ENCODE measurements around the gene INPP4A.

Gene INPP4A

GRCh38 chr2:98453083-98453482 lies 8.4 kb downstream of the INPP4A start:
- H3K27ac ChIP-seq (ENCODE audit: poor library complexity, severe bottlenecking): no peak overlapping the region
- H3K36me3 ChIP-seq (ENCODE audit: low read depth): no peaks in the 10 kb centered on the region
- no peak for DNase-seq (ENCODE audit: low spot score)
- ATAC-seq (ENCODE audit: low read depth): no peak
- H3K27me3 ChIP-seq (ENCODE audit: insufficient read depth, poor library complexity, severe bottlenecking): no peaks in the 10 kb centered on the region
- no peak overlapping the region for H3K4me3 ChIP-seq (ENCODE audit: severe bottlenecking)
- no peaks in the 10 kb centered on the region for H3K9me3 ChIP-seq (ENCODE audit: severe bottlenecking)
- H3K4me1 ChIP-seq (ENCODE audit: insufficient read depth, poor library complexity, severe bottlenecking): peaks cover 27% of the 10 kb centered on the region
- no peak for TF ChIP-seq CTCF (IDR thresholded peaks at IDR 0.05; ENCODE audit: poor library complexity, severe bottlenecking)

- no peak overlapping the region for H3K4me3 ChIP-seq (ENCODE audit: severe bottlenecking)
- H3K27me3 ChIP-seq (ENCODE audit: insufficient read depth, poor library complexity, severe bottlenecking): no peaks in the 10 kb centered on the region
- peaks cover 27% of the 10 kb centered on the region for H3K4me1 ChIP-seq (ENCODE audit: insufficient read depth, poor library complexity, severe bottlenecking)
- no peak overlapping the region for H3K27ac ChIP-seq (ENCODE audit: poor library complexity, severe bottlenecking)
- ATAC-seq (ENCODE audit: low read depth) (no peak), DNase-seq (ENCODE audit: low spot score) (no peak)
- TF ChIP-seq CTCF (IDR thresholded peaks at IDR 0.05; ENCODE audit: poor library complexity, severe bottlenecking): no peak
- H3K9me3 ChIP-seq (ENCODE audit: severe bottlenecking): no peaks in the 10 kb centered on the region
- H3K36me3 ChIP-seq (ENCODE audit: low read depth): no peaks in the 10 kb centered on the region
These were observed 8.9 kb downstream of the INPP4A start for GRCh38 chr2:98453531-98453930.

GRCh38 chr2:98454073-98454472 lies 9.4 kb downstream of the INPP4A start:
- Histone ChIP-seq H3K4me1 (ENCODE audit: insufficient read depth, poor library complexity, severe bottlenecking) (peaks cover 27% of the 10 kb centered on the region), H3K36me3 (ENCODE audit: low read depth) (no peaks in the 10 kb centered on the region), H3K9me3 (ENCODE audit: severe bottlenecking) (no peaks in the 10 kb centered on the region), H3K27me3 (ENCODE audit: insufficient read depth, poor library complexity, severe bottlenecking) (no peaks in the 10 kb centered on the region), H3K4me3 (ENCODE audit: severe bottlenecking) (no peak overlapping the region), H3K27ac (ENCODE audit: poor library complexity, severe bottlenecking) (no peak overlapping the region)
- no peak for DNase-seq (ENCODE audit: low spot score)
- no peak for ATAC-seq (ENCODE audit: low read depth)
- no peak for TF ChIP-seq CTCF (IDR thresholded peaks at IDR 0.05; ENCODE audit: poor library complexity, severe bottlenecking)

- ATAC-seq (ENCODE audit: low read depth): no peak
- Histone ChIP-seq H3K4me3 (ENCODE audit: severe bottlenecking) (no peak overlapping the region), H3K27ac (ENCODE audit: poor library complexity, severe bottlenecking) (no peak overlapping the region), H3K27me3 (ENCODE audit: insufficient read depth, poor library complexity, severe bottlenecking) (no peaks in the 10 kb centered on the region), H3K4me1 (ENCODE audit: insufficient read depth, poor library complexity, severe bottlenecking) (peaks cover 27% of the 10 kb centered on the region), H3K9me3 (ENCODE audit: severe bottlenecking) (no peaks in the 10 kb centered on the region), H3K36me3 (ENCODE audit: low read depth) (no peaks in the 10 kb centered on the region)
- TF ChIP-seq CTCF (IDR thresholded peaks at IDR 0.05; ENCODE audit: poor library complexity, severe bottlenecking): no peak
- no peak for DNase-seq (ENCODE audit: low spot score)
These were observed 10.0 kb downstream of the INPP4A start for GRCh38 chr2:98454500-98455235.

- Histone ChIP-seq H3K27ac (ENCODE audit: poor library complexity, severe bottlenecking) (no peak overlapping the region), H3K4me1 (ENCODE audit: insufficient read depth, poor library complexity, severe bottlenecking) (peaks cover 24% of the 10 kb centered on the region), H3K4me3 (ENCODE audit: severe bottlenecking) (no peak overlapping the region), H3K27me3 (ENCODE audit: insufficient read depth, poor library complexity, severe bottlenecking) (no peaks in the 10 kb centered on the region), H3K36me3 (ENCODE audit: low read depth) (no peaks in the 10 kb centered on the region), H3K9me3 (ENCODE audit: severe bottlenecking) (no peaks in the 10 kb centered on the region)
- DNase-seq (ENCODE audit: low spot score) (no peak), ATAC-seq (ENCODE audit: low read depth) (no peak)
- no peak for TF ChIP-seq CTCF (IDR thresholded peaks at IDR 0.05; ENCODE audit: poor library complexity, severe bottlenecking)
These were observed 10.9 kb downstream of the INPP4A start for GRCh38 chr2:98455494-98455976.

All from RWPE2 (cell line).